ENCODE measurements around the gene COASY. TPM values are rescaled to one million over a fixed set of nuclear protein-coding genes. Genes with fewer than 3 reads are reported as not detected.

COASY gene
- total RNA-seq, 4 donors from 2014 or later = 46.4 to 91.7 (median 57.6) TPM

- intact Hi-C loops (cut with DNase I; ENCODE audit: low total_unique reads) = no loop called here
- TF ChIP-seq CTCF (IDR thresholded peaks at IDR 0.05) = no peak
- H3K4me1 ChIP-seq = peaks cover under 1 to 21% (median 14%) of the 10 kb centered on the region in 4 donors
- no peaks in the 10 kb centered on the region for H3K27me3 ChIP-seq
- no peak overlapping the region for H3K27ac ChIP-seq
- 71 to 79% methylated on average over 8 to 12 of the region's 12 CpGs for WGBS, 2 donors (ENCODE audit: low coverage in 1 of 2)
- peaks cover 0 to 56% (median 30%) of the 10 kb centered on the region in 4 donors for H3K36me3 ChIP-seq
- no peaks in the 10 kb centered on the region for H3K9me3 ChIP-seq
- in situ Hi-C loops (cut with MboI; ENCODE audit: low pct_ligation_motif_present in 1 of 4, low pct_unique_long_range_greater_than_20kb in 1 of 4, low sequenced_read_pairs in 3 of 4) = no loop called here
- H3K4me3 ChIP-seq = no peak overlapping the region
- peak; percentile 6 for DNase-seq
Observed at GRCh38 chr17:42571435-42572225, 9.7 kb downstream of the COASY start.

- H3K27ac ChIP-seq = no peak overlapping the region
- no peak overlapping the region for H3K4me3 ChIP-seq
- no peak for TF ChIP-seq POLR2AphosphoS5 (IDR thresholded peaks at IDR 0.05)
- no peak for TF ChIP-seq POLR2A (IDR thresholded peaks at IDR 0.05)
- no peak for TF ChIP-seq CTCF (IDR thresholded peaks at IDR 0.05)
- TF ChIP-seq EP300 (IDR thresholded peaks at IDR 0.05; ENCODE audit: low read depth) = no peak
- peaks cover 0 to 56% (median 30%) of the 10 kb centered on the region in 4 donors for H3K36me3 ChIP-seq
- H3K9me3 ChIP-seq = no peaks in the 10 kb centered on the region
- in situ Hi-C loops (cut with MboI; ENCODE audit: low pct_ligation_motif_present in 1 of 4, low pct_unique_long_range_greater_than_20kb in 1 of 4, low sequenced_read_pairs in 3 of 4) = no loop called here
- WGBS, 2 donors (ENCODE audit: low coverage in 1 of 2) = 71 to 77% methylated on average over 4 of the region's 4 CpGs
- intact Hi-C loops (cut with DNase I; ENCODE audit: low total_unique reads) = no loop called here
- peak; percentile 1 for DNase-seq
- H3K27me3 ChIP-seq = no peaks in the 10 kb centered on the region
- H3K4me1 ChIP-seq = peaks cover 5 to 21% (median 14%) of the 10 kb centered on the region in 4 donors
Observed at GRCh38 chr17:42573095-42573494, 11.1 kb downstream of the COASY start.

- Histone ChIP-seq H3K27me3 (no peaks in the 10 kb centered on the region), H3K4me3 (no peak overlapping the region), H3K36me3 (peaks cover 0 to 47% (median 21%) of the 10 kb centered on the region in 4 donors), H3K4me1 (peaks cover 11 to 23% (median 14%) of the 10 kb centered on the region in 4 donors), H3K9me3 (no peaks in the 10 kb centered on the region), H3K27ac (no peak overlapping the region)
- DNase-seq = no peak
- in situ Hi-C loops (cut with MboI; ENCODE audit: low pct_ligation_motif_present in 1 of 4, low pct_unique_long_range_greater_than_20kb in 1 of 4, low sequenced_read_pairs in 3 of 4) (no loop called here), intact Hi-C loops (cut with DNase I; ENCODE audit: low total_unique reads) (no loop called here)
- TF ChIP-seq EP300 (IDR thresholded peaks at IDR 0.05; ENCODE audit: low read depth) = no peak
- no peak for TF ChIP-seq POLR2AphosphoS5 (IDR thresholded peaks at IDR 0.05)
- TF ChIP-seq POLR2A (IDR thresholded peaks at IDR 0.05) = no peak
- no peak for TF ChIP-seq CTCF (IDR thresholded peaks at IDR 0.05)
- 60 to 77% methylated on average over 1 to 3 of the region's 3 CpGs for WGBS, 2 donors (ENCODE audit: low coverage in 1 of 2)
Observed at GRCh38 chr17:42574463-42574862, 12.5 kb downstream of the COASY start.

GRCh38 chr17:42577140-42577531 is 15.2 kb downstream of the COASY start:
- TF ChIP-seq CTCF (IDR thresholded peaks at IDR 0.05) (no peak), EP300 (IDR thresholded peaks at IDR 0.05; ENCODE audit: low read depth) (no peak), POLR2A (IDR thresholded peaks at IDR 0.05) (no peak), POLR2AphosphoS5 (IDR thresholded peaks at IDR 0.05) (no peak)
- in situ Hi-C loops (cut with MboI; ENCODE audit: low pct_ligation_motif_present in 1 of 4, low pct_unique_long_range_greater_than_20kb in 1 of 4, low sequenced_read_pairs in 3 of 4) = loop anchor here in 3 of 4 donors (25.0 kb wide), 1 partner anchor 110 kb away; the partner anchor contains the start of genes CCR10 (in 3 of the 3), CNTNAP1 (in 3 of the 3) and PLEKHH3 (in 3 of the 3)
- Histone ChIP-seq H3K27me3 (no peaks in the 10 kb centered on the region), H3K4me1 (peaks cover 11 to 23% (median 14%) of the 10 kb centered on the region in 4 donors), H3K4me3 (peak overlapping the region; percentile 27 to 71 (median 60)), H3K27ac (peak overlapping the region; percentile 87 to 96 (median 91)), H3K9me3 (no peaks in the 10 kb centered on the region), H3K36me3 (peaks cover 0 to 32% (median 15%) of the 10 kb centered on the region in 4 donors)
- 5% methylated on average over 18 of the region's 18 CpGs; no CpG with 5 or more reads in 1 of the 2 donors for WGBS, 2 donors (ENCODE audit: low coverage in 1 of 2)
- no peak for DNase-seq
- intact Hi-C loops (cut with DNase I; ENCODE audit: low total_unique reads) = no loop called here

All from transverse colon (tissue), 4 donors.